Medulla oblongata (tissue), 1 donor: Measurements from ENCODE around the gene ACP7.

Source experiments
- DNase-seq: peaks from one replicate; pipeline ENCODE4 v3.0.0-alpha.2; 2015; ENCODE audit errors: extremely low spot score

The ACP7 gene

DNA sequence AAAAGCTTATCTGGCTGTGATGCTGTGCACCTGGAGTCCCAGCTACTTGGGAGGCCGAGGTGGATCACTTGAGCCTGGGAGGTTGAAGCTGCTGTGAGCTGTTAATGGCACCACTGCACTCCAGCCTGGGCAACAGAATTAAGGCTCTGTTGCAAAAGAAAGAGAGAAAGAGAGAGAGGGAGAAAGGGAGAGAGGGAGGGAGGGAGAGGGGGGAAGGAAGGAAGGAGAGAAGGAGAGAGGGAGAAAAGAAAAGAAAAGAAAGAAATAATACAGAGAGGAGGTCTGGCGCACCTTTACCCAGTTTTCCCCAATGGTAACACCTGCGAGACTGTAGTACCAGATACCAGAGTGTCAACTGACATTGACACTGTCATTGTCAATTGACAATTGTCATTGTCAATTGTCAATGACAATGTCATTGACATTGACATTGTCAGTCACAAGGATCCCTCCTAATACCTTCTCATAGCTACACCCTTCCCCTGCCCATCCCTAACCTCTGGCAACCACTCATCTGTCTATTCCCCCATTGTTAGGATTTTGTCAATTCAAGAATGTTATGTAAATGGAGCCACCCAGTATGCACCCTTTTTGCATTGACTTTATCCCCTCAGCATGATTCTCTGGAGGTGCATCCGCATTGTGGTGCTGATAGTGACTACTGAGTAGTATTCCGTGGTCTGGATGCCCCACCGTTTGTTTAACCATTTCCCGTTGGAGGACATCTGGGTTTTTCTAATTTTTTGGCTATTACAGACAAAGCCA, 62.7 kb downstream of the ACP7 start:
- no peak for DNase-seq

DNA sequence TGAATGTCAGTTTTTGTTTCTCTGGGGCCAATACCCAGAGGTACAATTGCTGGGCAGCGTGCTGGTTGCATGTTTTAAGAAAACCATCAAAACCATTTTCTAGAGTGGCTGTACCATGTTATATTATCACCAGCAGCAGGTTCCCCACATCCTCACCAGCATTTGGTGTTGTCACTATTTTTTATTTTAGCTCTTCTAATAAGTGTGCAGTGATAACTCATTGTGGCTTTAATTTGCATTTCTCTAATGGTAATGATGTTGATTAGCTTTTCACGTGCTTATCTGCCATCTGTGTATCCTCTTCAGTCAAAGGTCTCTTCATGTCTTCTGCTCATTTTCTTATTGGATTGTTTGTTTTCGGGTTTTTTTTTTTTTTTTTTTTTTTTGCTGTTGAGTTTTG, 63.3 kb downstream of the ACP7 start:
- no peak for DNase-seq

DNA sequence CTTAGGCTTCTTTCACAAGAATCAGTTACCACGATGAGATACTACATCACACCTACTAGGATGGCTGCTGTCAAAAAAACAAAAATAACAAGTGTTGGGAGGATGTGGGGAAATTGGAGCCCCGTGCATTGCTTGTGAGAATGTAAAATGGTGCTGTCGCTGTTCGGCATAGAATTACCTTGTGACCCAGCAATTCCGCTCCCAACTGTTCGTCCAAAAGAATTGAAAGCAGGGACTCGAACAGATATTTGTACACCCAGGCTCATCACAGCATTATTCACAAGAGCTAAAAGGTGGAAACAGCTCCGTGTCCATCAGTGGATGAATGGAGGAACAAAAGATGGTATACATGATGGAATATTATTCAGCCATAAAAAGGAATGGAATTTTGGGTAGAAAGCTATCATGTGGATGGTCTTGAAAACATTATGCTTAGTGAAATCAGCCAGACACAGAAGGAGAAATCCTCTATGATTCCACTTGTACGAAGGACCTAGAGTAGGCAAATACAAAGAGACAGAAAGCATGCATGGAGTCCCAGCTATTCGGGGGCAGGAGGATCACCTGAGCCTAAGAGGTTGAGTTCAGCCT, 64.9 kb downstream of the ACP7 start:
- no peak for DNase-seq

DNA sequence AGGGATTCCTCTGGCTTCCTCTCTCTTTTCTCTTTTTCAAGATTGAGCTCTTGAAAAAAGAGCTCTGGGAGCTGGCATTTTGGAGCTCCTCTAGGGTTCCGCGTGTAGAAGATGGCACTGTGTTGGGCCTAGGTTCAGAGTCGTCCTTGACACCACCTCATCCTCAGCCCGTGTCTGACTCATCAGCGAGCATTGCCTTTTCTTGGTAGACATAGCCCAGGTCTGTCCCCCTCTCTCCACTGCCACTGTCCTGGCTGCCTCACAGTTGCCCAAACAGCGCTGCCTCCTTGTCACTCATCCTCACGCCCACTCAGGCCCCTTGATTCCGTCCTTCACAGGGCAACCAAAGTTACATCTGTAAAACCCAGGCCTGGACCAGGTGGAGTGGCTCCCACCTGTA, 66.1 kb downstream of the ACP7 start:
- no peak for DNase-seq

DNA sequence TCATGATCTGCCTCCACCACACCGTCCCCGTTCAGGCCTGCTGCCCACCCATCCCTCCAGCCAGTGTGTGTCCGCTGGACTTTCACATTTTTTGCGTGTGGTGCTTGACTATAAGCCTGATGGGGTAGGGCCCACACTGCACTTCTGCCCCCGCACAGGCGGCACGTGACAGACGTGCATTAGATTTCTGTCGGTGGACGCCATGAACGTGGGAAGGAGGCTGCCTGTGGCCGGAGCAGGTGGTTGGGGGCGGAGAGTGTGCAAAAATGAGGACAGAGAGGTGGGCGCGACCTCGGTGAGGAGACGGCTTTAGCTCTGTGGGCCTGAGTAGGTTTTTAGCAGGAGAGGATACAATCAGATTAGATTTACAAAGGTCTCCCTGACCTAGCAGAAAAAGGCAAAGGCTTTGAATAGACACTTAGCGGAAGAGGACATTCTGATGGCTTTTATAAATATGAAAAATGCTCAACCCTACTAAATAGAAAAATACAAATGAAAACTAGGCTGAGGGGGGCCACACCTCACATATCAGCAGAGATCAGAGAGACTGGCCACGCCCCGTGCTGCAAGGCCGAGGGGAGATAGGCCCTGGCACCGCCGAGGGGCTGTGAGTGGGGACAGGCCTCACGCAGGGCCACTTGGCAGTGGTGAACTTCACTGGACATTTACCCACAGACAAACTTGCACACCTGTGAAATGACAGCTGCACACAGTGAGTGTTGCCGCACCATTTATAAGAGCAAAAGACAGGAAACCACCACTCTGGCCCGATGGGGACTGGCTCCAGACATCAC, 66.8 kb downstream of the ACP7 start:
- DNase-seq: no peak

DNA sequence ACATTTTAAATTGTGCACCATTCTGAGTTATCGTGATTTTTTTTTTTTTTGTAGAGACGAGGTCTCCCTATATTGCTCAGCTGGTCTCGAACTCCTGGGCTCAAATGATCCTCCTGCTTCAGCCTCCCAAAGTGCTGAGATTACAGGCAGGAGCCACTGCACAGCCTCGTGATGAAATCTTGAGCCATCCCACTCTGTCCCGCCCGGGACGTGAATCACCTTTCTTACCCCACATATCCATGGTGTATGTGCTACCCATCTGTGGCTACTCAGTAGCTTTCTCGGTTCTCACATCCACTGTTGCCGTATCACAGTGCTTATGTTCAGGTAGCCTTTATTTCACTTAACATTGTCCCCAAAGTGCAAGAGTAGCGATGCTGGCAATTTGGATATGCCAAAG, 67.9 kb downstream of the ACP7 start:
- DNase-seq: no peak

DNA sequence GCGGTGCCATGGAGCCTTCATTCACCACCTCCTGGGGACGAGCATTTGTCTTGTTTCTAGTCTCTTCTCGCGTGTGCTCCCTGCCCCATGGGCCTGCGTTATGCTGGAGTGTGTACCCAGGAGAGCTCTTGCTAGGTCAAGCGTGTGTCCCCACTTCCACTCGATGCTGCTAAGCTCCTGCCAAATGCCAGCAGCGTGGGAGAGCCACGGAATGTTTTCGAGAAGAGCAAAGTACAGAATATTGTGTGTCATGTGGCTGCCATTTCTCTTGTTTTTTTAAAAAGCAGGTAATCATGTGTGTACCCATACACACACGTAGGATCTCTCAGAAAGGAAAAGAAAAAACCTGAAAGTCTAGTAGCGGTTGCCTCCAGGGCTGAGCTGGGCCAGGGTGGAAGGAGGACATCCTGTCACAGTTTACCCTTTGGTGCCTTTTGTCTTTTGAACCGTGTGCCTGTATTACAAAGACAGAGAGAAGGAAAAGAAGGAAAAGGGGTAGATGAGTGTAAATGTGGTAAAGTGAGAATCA, 70.0 kb downstream of the ACP7 start:
- no peak for DNase-seq

DNA sequence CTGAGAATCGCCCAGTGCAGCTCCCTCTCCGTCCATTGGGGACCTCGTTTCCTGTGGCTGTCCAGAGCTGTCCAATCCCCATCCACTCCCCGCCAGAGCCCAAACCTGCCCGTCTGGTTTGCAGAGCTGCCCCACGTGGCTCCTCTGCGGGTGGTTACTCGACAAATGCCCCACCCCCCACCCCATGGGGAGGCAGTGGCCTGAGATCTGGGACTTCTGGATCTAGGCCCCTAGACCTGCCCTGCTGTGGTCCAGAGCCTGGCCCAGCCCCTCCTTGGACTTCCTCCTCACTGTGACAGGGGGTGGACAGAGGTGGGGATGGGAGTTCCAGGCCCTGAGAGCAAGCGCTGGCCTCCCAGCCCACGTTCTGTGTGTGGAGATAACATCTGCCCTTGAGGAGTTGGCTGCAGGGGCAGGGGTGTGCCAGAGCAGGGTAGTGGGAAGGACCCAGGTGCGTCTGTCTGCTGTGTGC, 70.5 kb downstream of the ACP7 start:
- no peak for DNase-seq

DNA sequence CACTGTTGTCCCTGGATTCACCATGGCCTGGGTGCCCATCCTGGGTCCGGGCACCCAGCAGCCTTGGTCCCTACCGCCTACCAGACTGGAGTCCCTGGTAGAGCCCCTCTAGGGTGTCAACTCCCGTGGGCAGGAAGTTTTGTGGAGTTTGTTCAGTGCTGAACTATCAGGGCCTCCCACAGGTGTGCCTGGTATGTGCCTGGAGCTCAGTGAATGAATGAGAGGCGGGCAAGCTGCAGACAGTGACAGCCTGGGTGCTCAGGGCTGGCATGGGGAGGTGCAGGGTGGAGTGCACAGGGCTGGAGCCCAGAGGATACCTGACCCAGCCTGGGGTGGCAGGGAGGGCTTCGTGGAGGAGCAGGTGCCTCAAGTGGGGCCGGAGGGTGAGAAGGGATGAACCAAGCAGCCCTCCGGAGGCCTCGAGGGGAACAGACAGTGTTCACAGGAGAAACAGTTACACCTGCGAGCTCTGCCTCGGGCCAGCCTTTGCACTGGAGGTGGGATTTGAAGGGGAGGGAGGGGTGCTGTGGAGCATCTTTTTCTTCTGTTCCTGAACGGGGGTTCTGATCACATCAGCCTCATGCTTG, 71.0 kb downstream of the ACP7 start:
- no peak for DNase-seq

DNA sequence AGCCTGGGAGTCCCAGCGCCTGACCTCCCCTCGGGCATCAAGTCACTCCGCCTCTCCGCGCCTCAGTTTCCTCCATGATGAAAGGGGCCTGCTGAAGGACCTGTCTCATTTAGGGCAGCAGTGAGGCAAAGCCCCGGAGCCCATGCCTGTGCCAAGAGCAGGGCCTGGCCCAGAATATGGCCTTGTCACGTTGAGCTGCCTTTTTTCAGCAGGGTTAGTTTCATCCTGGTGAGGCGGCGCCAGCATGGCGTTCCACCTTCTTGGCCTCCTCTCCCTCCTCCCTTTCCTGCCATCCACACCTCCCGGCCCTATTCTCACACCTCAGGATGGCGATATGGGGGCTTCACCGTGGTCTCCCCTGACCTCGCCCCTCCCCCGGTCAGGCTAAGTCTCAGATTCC, 71.6 kb downstream of the ACP7 start:
- no peak for DNase-seq

DNA sequence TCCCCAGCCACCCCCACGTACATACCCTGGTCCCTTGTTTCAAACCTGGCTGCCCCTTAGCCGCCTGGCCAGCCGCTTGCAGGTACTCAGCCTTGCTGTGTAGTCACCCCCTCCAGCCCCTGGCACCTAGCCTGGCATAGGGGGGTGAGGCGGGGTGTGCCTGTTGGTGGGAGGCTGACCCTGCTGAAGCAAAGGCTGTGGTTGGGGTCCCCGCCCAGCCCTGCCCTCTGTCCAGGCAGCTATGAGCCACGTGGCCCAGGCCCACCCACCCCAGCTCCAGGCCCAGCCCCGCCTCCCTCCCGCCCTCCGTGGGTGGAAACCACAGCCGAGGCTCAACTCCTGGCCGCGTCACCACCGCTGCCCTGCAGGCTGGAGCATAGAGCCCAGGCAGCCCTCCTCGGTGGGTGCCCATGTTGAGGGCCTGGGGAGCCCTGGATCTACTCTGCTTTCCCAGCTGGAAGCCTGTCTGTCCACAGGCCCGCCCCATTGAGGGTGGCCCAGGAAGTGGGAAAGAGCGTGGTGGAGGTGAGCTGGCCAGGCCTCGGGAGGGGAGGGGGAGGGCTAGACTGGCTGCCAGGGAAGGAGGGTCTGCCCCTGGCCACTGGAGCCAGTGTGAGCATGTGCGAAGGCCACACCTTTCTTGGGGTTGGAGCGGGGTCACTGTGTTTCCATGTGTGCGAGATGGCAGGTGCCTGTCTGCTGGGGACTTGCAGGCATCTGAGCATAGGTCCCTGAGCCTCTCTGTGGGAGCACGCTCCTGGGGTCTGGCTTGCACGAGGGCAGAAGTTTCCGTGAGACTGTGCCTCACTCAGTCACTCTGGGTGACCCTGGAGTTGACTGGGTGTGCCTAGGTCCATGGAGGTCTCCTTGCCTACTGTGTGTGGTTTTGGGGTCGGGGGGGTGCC, 72.4 kb downstream of the ACP7 start:
- DNase-seq: no peak

DNA sequence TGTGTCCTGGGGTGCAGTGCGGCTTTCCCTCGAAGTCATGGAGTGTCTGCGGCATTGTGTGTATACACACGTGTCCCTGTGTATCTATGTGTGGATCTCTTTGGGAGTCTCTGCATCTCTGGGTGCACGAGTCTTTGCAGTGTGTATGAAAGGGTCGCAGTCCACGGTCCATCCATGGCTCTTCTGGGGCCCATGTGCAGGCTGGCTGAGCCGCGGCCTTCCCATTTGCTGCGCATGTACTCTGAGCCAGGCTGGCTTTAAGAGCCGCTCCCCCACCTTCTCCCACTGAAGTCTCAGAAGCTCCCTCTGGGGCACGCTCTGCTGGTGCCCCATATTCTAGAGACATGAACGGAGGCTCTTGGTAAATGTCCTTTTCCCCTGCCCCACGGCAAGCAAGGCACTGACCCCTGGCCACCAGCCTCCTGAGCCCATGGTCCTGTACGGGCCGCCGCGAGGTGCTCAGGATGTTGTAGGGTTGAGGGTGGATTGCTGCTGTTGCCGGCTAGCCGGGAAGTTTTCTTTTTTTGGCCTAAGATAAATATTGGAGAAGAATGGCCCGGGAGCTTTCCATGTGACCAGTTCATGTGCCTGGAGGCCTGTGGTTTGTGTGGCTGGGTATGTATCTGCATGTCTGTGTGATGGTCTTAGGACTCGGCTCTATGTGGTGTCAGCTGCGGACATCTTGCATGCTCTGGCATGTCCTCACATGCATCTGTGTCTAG, 73.3 kb downstream of the ACP7 start:
- no peak for DNase-seq

DNA sequence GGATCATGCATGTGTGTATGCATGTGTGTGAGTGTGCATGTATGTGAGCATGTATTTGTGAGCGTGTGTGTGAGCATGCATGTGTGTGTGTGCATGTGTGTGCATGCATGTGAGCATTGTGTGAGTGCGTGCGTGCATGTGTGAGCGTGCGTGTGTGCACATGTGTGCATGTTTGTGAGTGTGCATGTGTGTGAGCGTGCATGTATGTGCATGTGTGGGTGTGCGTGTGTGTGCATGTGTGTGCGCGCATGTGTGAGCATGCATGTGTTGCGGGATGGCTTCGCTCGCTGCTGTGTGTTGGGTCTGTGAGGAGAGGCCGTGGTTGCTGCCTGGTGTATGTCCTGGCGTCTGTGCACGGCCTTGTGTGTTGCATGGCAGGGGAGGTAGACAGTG, 73.8 kb downstream of the ACP7 start:
- no peak for DNase-seq

DNA sequence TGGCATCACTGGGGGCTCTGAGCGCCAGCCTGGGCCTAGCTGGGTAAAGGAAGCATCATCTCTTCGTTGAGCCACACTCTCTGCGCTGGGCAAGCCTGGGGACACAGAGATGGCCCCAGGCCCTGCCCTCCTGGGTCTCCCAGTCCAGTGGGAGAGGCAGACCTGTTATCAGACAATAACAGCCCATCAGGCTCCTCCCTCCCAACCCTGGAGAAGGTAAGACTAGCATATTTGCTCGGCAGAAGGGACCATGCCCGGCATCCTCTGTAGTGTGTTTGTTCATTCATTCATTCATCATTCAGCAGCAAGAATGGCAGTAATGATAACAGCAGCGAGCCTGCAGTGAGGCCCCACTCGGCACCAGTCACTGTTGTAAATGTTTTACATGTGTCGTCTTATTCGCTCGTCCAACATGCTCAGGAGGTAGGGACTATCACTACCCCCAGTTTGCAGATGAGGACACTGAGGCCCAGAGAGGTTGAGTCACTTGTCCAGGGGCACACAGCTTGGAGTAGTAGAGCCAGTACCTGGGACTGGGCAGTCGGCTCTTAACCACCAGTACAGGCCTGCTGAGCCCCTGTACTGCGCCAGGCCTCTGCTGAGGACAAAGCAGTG, 74.6 kb downstream of the ACP7 start:
- DNase-seq: no peak

DNA sequence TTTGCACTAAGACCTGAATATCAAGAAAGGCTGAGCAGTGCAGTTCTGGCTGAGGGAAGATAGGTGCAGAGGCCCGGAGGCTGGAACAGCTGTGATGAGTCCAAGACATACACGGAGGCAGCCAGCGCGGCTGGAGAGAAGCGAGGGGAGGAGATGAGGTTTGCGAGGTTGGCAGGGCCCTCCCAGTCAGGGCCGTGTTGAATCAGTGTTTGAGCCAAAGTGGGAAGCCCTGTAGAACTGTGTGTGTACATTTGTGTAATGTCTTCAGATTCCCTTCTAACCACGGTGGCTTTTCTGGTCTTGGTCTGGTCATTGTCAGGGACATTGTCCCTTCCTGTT, 76.3 kb downstream of the ACP7 start:
- DNase-seq: no peak
